Neural cell (in vitro differentiated cells): ENCODE results near the gene MGAT4B. TPM values are rescaled to one million over a fixed set of nuclear protein-coding genes. Genes with fewer than 3 reads are reported as not detected.

Experiments
- H2AFZ ChIP-seq: fragments of 200-600, 300-800 bp; sonication (generic), shearing (Covaris generic); 2 replicates; pipeline ENCODE4 v1.6.0; 2014; ENCODE audit warnings: low read depth, mild to moderate bottlenecking, antibody characterized with exemption, low read length, moderate library complexity
- H3F3A ChIP-seq: fragments of 200-600 bp; shearing (Covaris generic); 2 replicates; pipeline ENCODE4 v1.6.1; 2016; ENCODE audit warnings: mild to moderate bottlenecking, moderate library complexity, mixed read lengths, antibody characterized with exemption, low read length; ENCODE audit not compliant: insufficient read depth, poor library complexity, severe bottlenecking
- H3K27ac ChIP-seq: fragments of 200-600, 300-800 bp; sonication (generic), shearing (Covaris generic); 2 replicates; pipeline ENCODE4 v1.5.1; 2014; ENCODE audit warnings: mild to moderate bottlenecking, low read length, moderate library complexity
- H3K27me3 ChIP-seq: fragments of 300-800, 200-600 bp; sonication (generic), shearing (Covaris generic); 2 replicates; pipeline ENCODE4 v1.6.0; 2014; ENCODE audit warnings: mild to moderate bottlenecking, low read depth, low read length, moderate library complexity; ENCODE audit not compliant: insufficient read depth
- H3K36me3 ChIP-seq: fragments of 300-800, 200-600 bp; sonication (generic), shearing (Covaris generic); 2 replicates; pipeline ENCODE4 v1.5.1; 2014; ENCODE audit warnings: mild to moderate bottlenecking, antibody characterized with exemption, low read length, moderate library complexity; ENCODE audit not compliant: insufficient read depth
- H3K4me2 ChIP-seq: fragments of 300-800, 200-600 bp; sonication (generic), shearing (Covaris generic); 2 replicates; pipeline ENCODE4 v1.6.0; 2014; ENCODE audit warnings: mild to moderate bottlenecking, low read length
- H3K4me3 ChIP-seq: fragments of 300-800, 200-600 bp; sonication (generic), shearing (Covaris generic); 2 replicates; pipeline ENCODE4 v1.5.1; 2014; ENCODE audit warnings: mild to moderate bottlenecking, low read length, moderate library complexity
- H3K79me2 ChIP-seq: fragments of 200-600 bp; shearing (Covaris generic); replicated peaks from 2 replicates; pipeline ENCODE4 v1.6.0; 2014; ENCODE audit warnings: mild to moderate bottlenecking, low read length, moderate library complexity; ENCODE audit not compliant: insufficient read depth
- H3K9ac ChIP-seq: fragments of 300-800, 200-600 bp; sonication (generic), shearing (Covaris generic); 2 replicates; pipeline ENCODE4 v1.6.1; 2016; ENCODE audit warnings: mild to moderate bottlenecking, low read length, mixed read lengths
- H3K9me2 ChIP-seq: fragments of 200-600 bp; shearing (Covaris generic); 2 replicates; pipeline ENCODE4 v1.6.1; 2016; ENCODE audit warnings: mild to moderate bottlenecking, low read length, mixed read lengths; ENCODE audit not compliant: insufficient read depth
- H3K9me3 ChIP-seq: fragments of 200-600, 300-800 bp; sonication (generic), shearing (Covaris generic); 2 replicates; pipeline ENCODE4 v1.6.1; 2016; ENCODE audit warnings: mild to moderate bottlenecking, mixed run types, low read length, moderate library complexity, mixed read lengths
- H4K20me1 ChIP-seq: fragments of 200-600 bp; shearing (Covaris generic); 2 replicates; pipeline ENCODE4 v1.6.1; 2016; ENCODE audit warnings: mild to moderate bottlenecking, mixed run types; ENCODE audit not compliant: insufficient read depth
- CTCF ChIP-seq: fragments of 450-650 bp; IDR thresholded peaks from 2 replicates; pipeline ENCODE4 v1.5.1; 2014; ENCODE audit warnings: antibody characterized with exemption, mild to moderate bottlenecking, moderate library complexity; ENCODE audit not compliant: poor library complexity, severe bottlenecking
- EP300 ChIP-seq: fragments of 450-650 bp; conservative IDR thresholded peaks from 2 replicates; pipeline ENCODE4 v1.6.1; 2014; ENCODE audit warnings: antibody characterized with exemption, mild to moderate bottlenecking, moderate library complexity; ENCODE audit not compliant: poor library complexity, severe bottlenecking
- EZH2 ChIP-seq: fragments of 200-600, 300-800 bp; shearing (Covaris generic), sonication (generic); IDR thresholded peaks from 2 replicates; pipeline ENCODE4 v1.6.1; 2014; ENCODE audit warnings: antibody characterized with exemption, low read length, borderline replicate concordance, mild to moderate bottlenecking; ENCODE audit not compliant: insufficient read depth, poor library complexity, severe bottlenecking
- MXI1 ChIP-seq: fragments of 450-650 bp; conservative IDR thresholded peaks from 2 replicates; pipeline ENCODE4 v1.6.1; 2014; ENCODE audit warnings: antibody characterized with exemption, mild to moderate bottlenecking; ENCODE audit not compliant: poor library complexity, severe bottlenecking
- POLR2AphosphoS5 ChIP-seq: IDR thresholded peaks from 2 replicates; pipeline ENCODE4 v1.6.1; 2012
- RAD21 ChIP-seq: fragments of 450-650 bp; conservative IDR thresholded peaks from 2 replicates; pipeline ENCODE4 v1.6.1; 2014; ENCODE audit warnings: antibody characterized with exemption, mild to moderate bottlenecking, moderate library complexity
- REST ChIP-seq: IDR thresholded peaks from 2 replicates; pipeline ENCODE4 v1.6.1; 2012; ENCODE audit warnings: borderline replicate concordance
- SMC3 ChIP-seq: fragments of 450-650 bp; conservative IDR thresholded peaks from 2 replicates; pipeline ENCODE4 v1.6.1; 2014; ENCODE audit warnings: antibody characterized with exemption, mild to moderate bottlenecking, moderate library complexity; ENCODE audit not compliant: poor library complexity
- TAF1 ChIP-seq: IDR thresholded peaks from 2 replicates; pipeline ENCODE4 v1.6.1; 2012; ENCODE audit warnings: low read depth
- polyA plus RNA-seq: library from polyadenylated mRNA; depleted of rRNA; stranded (reverse); fragments of >200 nt; gene quantifications from 2 replicates; pipeline ENCODE4 v1.2.3, GENCODE V29; 2014

MGAT4B gene
- polyA plus RNA-seq, 1 donor from 2014 or later: 70.6 TPM

GRCh38 chr5:179794575-179794974 lies 12.1 kb downstream of the MGAT4B start:
- Histone ChIP-seq H3K27ac (no peak overlapping the region), H3K79me2 (no peaks in the 10 kb centered on the region), H3K9ac (no peak overlapping the region), H3K9me2 (no peaks in the 10 kb centered on the region), H2AFZ (no peak overlapping the region), H3F3A (no peaks in the 10 kb centered on the region), H3K36me3 (no peaks in the 10 kb centered on the region), H3K4me3 (no peak overlapping the region), H3K27me3 (no peaks in the 10 kb centered on the region), H3K4me2 (no peak overlapping the region), H3K9me3 (no peaks in the 10 kb centered on the region), H4K20me1 (no peaks in the 10 kb centered on the region)
- no peak for TF ChIP-seq EP300
- no peak for TF ChIP-seq SMC3
- TF ChIP-seq MXI1: no peak

- no peak overlapping the region for H3K9ac ChIP-seq
- TF ChIP-seq MXI1 (no peak), TAF1 (no peak), RAD21 (no peak), CTCF (no peak), POLR2AphosphoS5 (no peak), REST (no peak), EZH2 (no peak)
- no peak overlapping the region for H3K4me2 ChIP-seq
- no peaks in the 10 kb centered on the region for H4K20me1 ChIP-seq
- H3K4me3 ChIP-seq: no peak overlapping the region
- H3K9me2 ChIP-seq: no peaks in the 10 kb centered on the region
- no peaks in the 10 kb centered on the region for H3K27me3 ChIP-seq
- H3K36me3 ChIP-seq: no peaks in the 10 kb centered on the region
- H3F3A ChIP-seq: no peaks in the 10 kb centered on the region
- no peak overlapping the region for H3K27ac ChIP-seq
- H3K9me3 ChIP-seq: no peaks in the 10 kb centered on the region
- H2AFZ ChIP-seq: no peak overlapping the region
- no peaks in the 10 kb centered on the region for H3K79me2 ChIP-seq
Measured at GRCh38 chr5:179794171-179794570, 12.5 kb downstream of the MGAT4B start.

- TF ChIP-seq MXI1 (no peak), REST (no peak), POLR2AphosphoS5 (no peak), CTCF (no peak), EZH2 (no peak), RAD21 (no peak), EP300 (no peak), TAF1 (no peak), SMC3 (no peak)
- Histone ChIP-seq H3K4me3 (no peak within 1 kb of the TSS), H3K4me2 (no peak within 1 kb of the TSS), H2AFZ (no peak within 1 kb of the TSS), H3K27me3 (no peaks in the 10 kb centered on the region), H3K9ac (no peak within 1 kb of the TSS), H3K9me2 (no peaks in the 10 kb centered on the region), H3K27ac (no peak within 1 kb of the TSS), H3K36me3 (no peaks in the 10 kb centered on the region), H3K79me2 (no peaks in the 10 kb centered on the region), H4K20me1 (no peaks in the 10 kb centered on the region), H3K9me3 (no peaks in the 10 kb centered on the region), H3F3A (no peaks in the 10 kb centered on the region)
Measured at GRCh38 chr5:179793468-179794139, 13.1 kb downstream of the MGAT4B start, which contains the start of gene LTC4S. Gene LTC4S (plus strand): TSS chr5:179793986. CDS start chr5:179794081, 95 bp downstream.
